Mesenchymal stem cell (in vitro differentiated cells and primary cell): Measurements from ENCODE around the gene VASH1. TPM values are rescaled to one million over a fixed set of nuclear protein-coding genes. Genes with fewer than 3 reads are reported as not detected.

Experiments
- DNase-seq: peaks from one replicate; pipeline ENCODE4 v3.0.0-alpha.2; 2013
- H2AFZ ChIP-seq: one replicate; pipeline ENCODE4 v1.6.1; 2013; ENCODE audit warnings: low read depth, mild to moderate bottlenecking, control low read depth, inconsistent platforms, low read length, moderate library complexity
- H2AK5ac ChIP-seq: 2 replicates; pipeline ENCODE4 v1.6.1; 2013; ENCODE audit warnings: low read length, moderate library complexity, mild to moderate bottlenecking, inconsistent platforms; ENCODE audit not compliant: severe bottlenecking
- H2BK120ac ChIP-seq: one replicate; pipeline ENCODE4 v1.6.1; 2013; ENCODE audit warnings: low read depth, mild to moderate bottlenecking, inconsistent platforms, low read length, moderate library complexity
- H2BK12ac ChIP-seq, 2 experiments: one replicate each; pipeline ENCODE4 v1.6.1; 2013; ENCODE audit warnings: inconsistent platforms in 2 of 2, low read length in 2 of 2, mild to moderate bottlenecking in 2 of 2, moderate library complexity in 2 of 2, control low read depth in 1 of 2
- H2BK15ac ChIP-seq: one replicate; pipeline ENCODE4 v1.6.1; 2013; ENCODE audit warnings: mild to moderate bottlenecking, low read depth, inconsistent platforms; ENCODE audit not compliant: poor library complexity, severe bottlenecking
- H2BK5ac ChIP-seq: 2 replicates; pipeline ENCODE4 v1.6.1; 2013; ENCODE audit warnings: low read depth, mild to moderate bottlenecking, low read length, control low read depth, inconsistent platforms; ENCODE audit not compliant: poor library complexity, severe bottlenecking
- H3K14ac ChIP-seq, 2 experiments: one replicate each; pipeline ENCODE4 v1.6.1; 2013; ENCODE audit warnings: inconsistent platforms in 2 of 2, low read length in 2 of 2, control low read depth in 1 of 2, mild to moderate bottlenecking in 1 of 2, moderate library complexity in 1 of 2
- H3K18ac ChIP-seq, 2 experiments: one replicate each; pipeline ENCODE4 v1.6.1; 2013; ENCODE audit warnings: inconsistent platforms in 2 of 2, low read length in 2 of 2, control low read depth in 1 of 2, low read depth in 1 of 2, mild to moderate bottlenecking in 1 of 2
- H3K23ac ChIP-seq, 2 experiments: one replicate each; pipeline ENCODE4 v1.6.1; 2013; ENCODE audit warnings: inconsistent platforms in 2 of 2, low read length in 2 of 2, mild to moderate bottlenecking in 2 of 2, moderate library complexity in 2 of 2, control low read depth in 1 of 2
- H3K27ac ChIP-seq: 2 replicates; pipeline ENCODE4 v1.5.1; 2013; ENCODE audit warnings: mild to moderate bottlenecking, moderate library complexity, low read length, control low read depth, inconsistent platforms; ENCODE audit not compliant: poor library complexity, severe bottlenecking
- H3K27me3 ChIP-seq, 2 experiments: 2 replicates each; pipeline versions ENCODE4 v1.6.1 to v1.7.0; 2013; ENCODE audit warnings: low read length in 2 of 2, mild to moderate bottlenecking in 2 of 2, moderate library complexity in 2 of 2, control low read depth in 1 of 2, inconsistent platforms in 1 of 2; ENCODE audit not compliant: control insufficient read depth in 1 of 2, insufficient read depth in 1 of 2
- H3K36me3 ChIP-seq, 2 experiments: 2 replicates each; pipeline versions ENCODE4 v1.6.1 to v1.7.0; 2013; ENCODE audit warnings: low read length in 2 of 2, control low read depth in 1 of 2, inconsistent platforms in 1 of 2, low read depth in 1 of 2, mild to moderate bottlenecking in 1 of 2; ENCODE audit not compliant: insufficient read depth in 2 of 2, control insufficient read depth in 1 of 2
- H3K4ac ChIP-seq, 2 experiments: one replicate each; pipeline ENCODE4 v1.6.1; 2013; ENCODE audit warnings: inconsistent platforms in 2 of 2, low read length in 2 of 2, mild to moderate bottlenecking in 2 of 2, moderate library complexity in 2 of 2, control low read depth in 1 of 2, low read depth in 1 of 2
- H3K4me1 ChIP-seq: 2 replicates; pipeline ENCODE4 v1.6.1; 2013; ENCODE audit warnings: low read depth, low read length, control low read depth; ENCODE audit not compliant: control insufficient read depth, insufficient read depth
- H3K4me2 ChIP-seq: 2 replicates; pipeline ENCODE4 v1.6.1; 2013; ENCODE audit warnings: low read length, mild to moderate bottlenecking, inconsistent platforms; ENCODE audit not compliant: poor library complexity, severe bottlenecking
- H3K4me3 ChIP-seq, 2 experiments: 2 replicates each; pipeline versions ENCODE4 v1.5.1 to v1.7.0; 2013; ENCODE audit warnings: low read length in 2 of 2, mild to moderate bottlenecking in 2 of 2, control low read depth in 1 of 2, low read depth in 1 of 2; ENCODE audit not compliant: insufficient read depth in 1 of 2
- H3K79me1 ChIP-seq: replicated peaks from 2 replicates; pipeline ENCODE4 v1.6.1; 2013; ENCODE audit warnings: mild to moderate bottlenecking, control low read depth, low read length, inconsistent platforms; ENCODE audit not compliant: poor library complexity, severe bottlenecking
- H3K9ac ChIP-seq: 2 replicates; pipeline ENCODE4 v1.7.0; 2013; ENCODE audit warnings: mild to moderate bottlenecking, low read length, moderate library complexity
- H3K9me3 ChIP-seq: 2 replicates; pipeline ENCODE4 v1.7.0; 2013; ENCODE audit warnings: mild to moderate bottlenecking, low read length; ENCODE audit not compliant: control insufficient read depth
- H4K8ac ChIP-seq: one replicate; pipeline ENCODE4 v1.6.1; 2013; ENCODE audit warnings: inconsistent platforms, mild to moderate bottlenecking, low read length, moderate library complexity
- H4K91ac ChIP-seq: one replicate; pipeline ENCODE4 v1.6.1; 2013; ENCODE audit warnings: mild to moderate bottlenecking, low read length, inconsistent platforms
- WGBS: methylation state at CpG from one replicate; pipeline ENCODE4 v1.1.7; 2013; ENCODE audit warnings: mixed read lengths; 5-methylcytosine and 5-hydroxymethylcytosine counted together
- polyA plus RNA-seq, 2 experiments: library from polyadenylated mRNA; stranded (reverse); fragments of 200-250 nt; gene quantifications; one replicate each; pipeline ENCODE4 v1.2.3, GENCODE V29; 2013

VASH1 gene
- polyA plus RNA-seq (2013, experiment 1 of 2), result 22.2 TPM
- polyA plus RNA-seq (2013, experiment 2 of 2), result 21.4 TPM

- under 1% methylated on average over 61 of the region's 96 CpGs for WGBS
- DNase-seq, result peak; percentile 78
- H3K27me3 ChIP-seq, result peaks cover 0 to 13% of the 10 kb centered on the region in 2 experiments
These were observed at the start of gene VASH1 for GRCh38 chr14:76761136-76761959. VASH1 (plus strand) TSS chr14:76761468; CDS start chr14:76762822, 1,354 bp downstream.

GRCh38 chr14:76713121-76713520 is 48.1 kb upstream of the VASH1 start:
- no peaks in the 10 kb centered on the region for H3K36me3 ChIP-seq
- no peak overlapping the region for H3K18ac ChIP-seq
- no peak overlapping the region for H3K27ac ChIP-seq
- no peak overlapping the region for H3K9ac ChIP-seq
- H3K27me3 ChIP-seq, result peaks cover 0 to 27% of the 10 kb centered on the region in 2 experiments
- no peak overlapping the region for H2AFZ ChIP-seq
- no peak overlapping the region for H2BK12ac ChIP-seq
- no peak overlapping the region for H2AK5ac ChIP-seq
- no peak for DNase-seq
- no peak overlapping the region for H3K4me2 ChIP-seq
- no peak overlapping the region for H4K8ac ChIP-seq
- H3K79me1 ChIP-seq, result no peaks in the 10 kb centered on the region
- no peak overlapping the region for H2BK5ac ChIP-seq
- no peak overlapping the region for H3K4ac ChIP-seq
- 88% methylated on average over 8 of the region's 10 CpGs for WGBS
- no peak overlapping the region for H2BK15ac ChIP-seq
- no peaks in the 10 kb centered on the region for H3K4me1 ChIP-seq
- H2BK120ac ChIP-seq, result no peak overlapping the region
- H3K23ac ChIP-seq, result no peak overlapping the region
- H4K91ac ChIP-seq, result no peak overlapping the region
- H3K14ac ChIP-seq, result no peak overlapping the region
- H3K9me3 ChIP-seq, result no peaks in the 10 kb centered on the region
- H3K4me3 ChIP-seq, result no peak overlapping the region

More at GRCh38 chr14:76761136-76761959, at the start of gene VASH1:
- H3K79me1 ChIP-seq, result peaks cover 8% of the 10 kb centered on the region
- H2BK5ac ChIP-seq, result no peak within 1 kb of the TSS
- H2AK5ac ChIP-seq, result peak within 1 kb of the TSS; percentile 33
- H3K27ac ChIP-seq, result no peak within 1 kb of the TSS
- peak within 1 kb of the TSS; percentile 94 for H2BK120ac ChIP-seq
- peak within 1 kb of the TSS; percentile 90 to 95 for H3K18ac ChIP-seq
- no peaks in the 10 kb centered on the region for H3K9me3 ChIP-seq
- peak within 1 kb of the TSS; percentile 42 to 75 for H2BK12ac ChIP-seq
- peak within 1 kb of the TSS in 1 of 2 experiments; percentile 74 for H3K23ac ChIP-seq
- H3K4ac ChIP-seq, result peak within 1 kb of the TSS; percentile 79
- H2AFZ ChIP-seq, result peak within 1 kb of the TSS; percentile 84
- peak within 1 kb of the TSS; percentile 99 for H3K4me2 ChIP-seq
- peak within 1 kb of the TSS; percentile 96 for H4K8ac ChIP-seq
- peak within 1 kb of the TSS; percentile 80 to 83 for H3K4me3 ChIP-seq
- H3K4me1 ChIP-seq, result peaks cover 19% of the 10 kb centered on the region
- H4K91ac ChIP-seq, result peak within 1 kb of the TSS; percentile 92
- H3K9ac ChIP-seq, result peak within 1 kb of the TSS; percentile 91
- peak within 1 kb of the TSS in 1 of 2 experiments; percentile 95 for H3K14ac ChIP-seq
- peaks cover 0 to 4% of the 10 kb centered on the region in 2 experiments for H3K36me3 ChIP-seq
- peak within 1 kb of the TSS; percentile 92 for H2BK15ac ChIP-seq

GRCh38 chr14:76714470-76714869 is 46.8 kb upstream of the VASH1 start:
- no peak overlapping the region for H3K9ac ChIP-seq
- no peak overlapping the region for H3K23ac ChIP-seq
- H3K36me3 ChIP-seq, result no peaks in the 10 kb centered on the region
- H2AK5ac ChIP-seq, result no peak overlapping the region
- no peaks in the 10 kb centered on the region for H3K9me3 ChIP-seq
- H2AFZ ChIP-seq, result no peak overlapping the region
- WGBS, result 91% methylated on average over 5 of the region's 5 CpGs
- no peaks in the 10 kb centered on the region for H3K4me1 ChIP-seq
- no peak overlapping the region for H2BK120ac ChIP-seq
- H3K4me2 ChIP-seq, result no peak overlapping the region
- no peak overlapping the region for H3K4ac ChIP-seq
- no peak overlapping the region for H4K91ac ChIP-seq
- no peak overlapping the region for H2BK15ac ChIP-seq
- no peaks in the 10 kb centered on the region for H3K79me1 ChIP-seq
- no peak overlapping the region for H3K27ac ChIP-seq
- H2BK5ac ChIP-seq, result no peak overlapping the region
- no peak overlapping the region for H2BK12ac ChIP-seq
- no peak overlapping the region for H4K8ac ChIP-seq
- no peak overlapping the region for H3K14ac ChIP-seq
- no peak for DNase-seq
- no peak overlapping the region for H3K18ac ChIP-seq
- no peak overlapping the region for H3K4me3 ChIP-seq
- peaks cover 0 to 27% of the 10 kb centered on the region in 2 experiments for H3K27me3 ChIP-seq

GRCh38 chr14:76715101-76715500 is 46.2 kb upstream of the VASH1 start:
- Histone ChIP-seq H3K27ac (no peak overlapping the region), H3K4me2 (no peak overlapping the region), H3K36me3 (no peaks in the 10 kb centered on the region), H3K4ac (no peak overlapping the region), H3K18ac (no peak overlapping the region), H2BK15ac (no peak overlapping the region), H3K14ac (no peak overlapping the region), H3K4me3 (no peak overlapping the region), H4K91ac (no peak overlapping the region), H3K79me1 (no peaks in the 10 kb centered on the region), H2AFZ (no peak overlapping the region), H2BK5ac (no peak overlapping the region), H4K8ac (no peak overlapping the region), H2AK5ac (no peak overlapping the region), H3K4me1 (no peaks in the 10 kb centered on the region), H3K27me3 (peaks cover 0 to 27% of the 10 kb centered on the region in 2 experiments), H3K9ac (no peak overlapping the region), H2BK12ac (no peak overlapping the region), H3K9me3 (no peaks in the 10 kb centered on the region), H3K23ac (no peak overlapping the region), H2BK120ac (no peak overlapping the region)
- WGBS, result 77% methylated on average over 6 of the region's 6 CpGs
- no peak for DNase-seq
